Stimulated activated naive CD8-positive, alpha-beta T cell treated with anti-CD3 and anti-CD28 coated beads, Interleukin-15, Interleukin-2, amounts not matched to agents 100 ng/mL and 50 ng/mL, for 24 hours (primary cell): ENCODE measurements around the gene KIF7.

Source experiments
- H3K27ac Mint-ChIP-seq: one replicate; pipeline ENCODE4 v1.8.0; 2021; ENCODE audit warnings: mild to moderate bottlenecking, mixed read lengths
- H3K27me3 Mint-ChIP-seq: one replicate; pipeline ENCODE4 v1.8.0; 2021; ENCODE audit warnings: mixed read lengths
- H3K36me3 Mint-ChIP-seq: one replicate; pipeline ENCODE4 v1.8.0; 2021; ENCODE audit warnings: low read depth, mixed read lengths
- H3K4me1 Mint-ChIP-seq: one replicate; pipeline ENCODE4 v1.8.0; 2021; ENCODE audit warnings: low read depth, mixed read lengths
- H3K4me3 Mint-ChIP-seq: one replicate; pipeline ENCODE4 v1.8.0; 2021; ENCODE audit warnings: mild to moderate bottlenecking, mixed read lengths
- H3K9me3 Mint-ChIP-seq: one replicate; pipeline ENCODE4 v1.8.0; 2021; ENCODE audit warnings: mixed read lengths

The KIF7 gene

DNA sequence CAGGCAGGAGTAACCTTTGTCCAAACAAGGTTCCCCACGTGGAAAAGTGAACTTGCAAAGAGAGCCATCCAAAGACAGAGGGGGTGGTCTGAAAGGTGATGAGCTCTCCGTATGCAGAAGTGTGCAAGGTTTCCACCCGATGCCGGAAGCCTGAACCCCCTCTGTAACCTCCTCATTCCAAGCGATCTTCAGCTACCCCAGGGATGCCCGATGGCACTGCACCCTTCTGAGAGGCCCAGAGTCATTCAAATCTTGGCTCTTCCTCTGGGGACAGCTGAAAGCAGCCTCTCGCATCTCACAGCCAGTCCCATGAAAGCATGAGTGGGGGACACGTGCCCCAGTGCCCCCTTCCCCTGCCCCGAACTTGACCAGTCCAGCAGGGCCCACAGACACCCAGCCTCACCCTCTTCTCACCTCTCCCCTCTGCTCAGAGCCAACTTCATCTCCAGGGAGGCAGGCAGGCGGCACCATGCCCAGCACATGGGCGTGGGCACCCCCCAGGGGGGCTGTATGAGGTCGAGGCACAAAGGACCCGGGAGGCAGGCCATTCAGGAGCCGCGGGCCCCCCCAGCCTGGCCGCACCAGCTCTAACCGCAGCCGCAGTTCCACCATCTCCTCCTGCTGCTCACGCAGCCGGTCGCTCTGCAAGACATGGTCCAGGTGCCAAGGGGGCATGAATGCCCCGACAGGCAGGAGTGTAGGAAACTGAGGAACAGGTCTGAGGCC lies 8.7 kb downstream of the KIF7 start:
- no peak overlapping the region for H3K27ac Mint-ChIP-seq
- H3K36me3 Mint-ChIP-seq: no peaks in the 10 kb centered on the region
- H3K27me3 Mint-ChIP-seq: no peaks in the 10 kb centered on the region
- no peaks in the 10 kb centered on the region for H3K9me3 Mint-ChIP-seq
- peaks cover 4% of the 10 kb centered on the region for H3K4me1 Mint-ChIP-seq
- no peak overlapping the region for H3K4me3 Mint-ChIP-seq

GRCh38 chr15:89645680-89646079 lies 9.6 kb downstream of the KIF7 start:
- Mint-ChIP-seq H3K36me3 (no peaks in the 10 kb centered on the region), H3K4me3 (no peak overlapping the region), H3K27me3 (no peaks in the 10 kb centered on the region), H3K4me1 (peaks cover 4% of the 10 kb centered on the region), H3K27ac (no peak overlapping the region), H3K9me3 (no peaks in the 10 kb centered on the region)

GRCh38 chr15:89642106-89642505 lies 13.2 kb downstream of the KIF7 start:
- Mint-ChIP-seq H3K36me3 (no peaks in the 10 kb centered on the region), H3K27me3 (no peaks in the 10 kb centered on the region), H3K27ac (no peak overlapping the region), H3K4me1 (no peaks in the 10 kb centered on the region), H3K9me3 (no peaks in the 10 kb centered on the region), H3K4me3 (no peak overlapping the region)

GRCh38 chr15:89641053-89641452 lies 14.2 kb downstream of the KIF7 start:
- Mint-ChIP-seq H3K27ac (no peak overlapping the region), H3K4me1 (no peaks in the 10 kb centered on the region), H3K9me3 (no peaks in the 10 kb centered on the region), H3K27me3 (no peaks in the 10 kb centered on the region), H3K4me3 (no peak overlapping the region), H3K36me3 (no peaks in the 10 kb centered on the region)

DNA sequence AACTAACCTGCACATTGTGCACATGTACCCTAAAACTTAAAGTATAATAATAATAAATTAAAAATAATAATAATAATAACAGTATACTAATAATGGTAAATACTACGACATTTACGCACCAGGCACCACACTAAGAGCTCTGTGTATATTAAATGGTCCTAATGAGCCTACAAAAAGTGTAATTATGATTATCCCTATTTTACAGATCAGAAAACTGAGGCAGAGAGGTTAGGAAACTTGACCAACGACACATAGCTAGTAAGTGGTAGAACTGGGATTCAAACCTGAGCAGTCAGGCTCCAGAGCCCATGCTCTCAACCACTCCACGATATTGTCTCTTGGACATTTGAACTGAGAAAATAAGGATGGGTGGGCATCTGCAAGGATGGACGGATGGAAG lies 15.0 kb downstream of the KIF7 start:
- peaks cover 3% of the 10 kb centered on the region for H3K9me3 Mint-ChIP-seq
- H3K4me1 Mint-ChIP-seq: no peaks in the 10 kb centered on the region
- no peaks in the 10 kb centered on the region for H3K36me3 Mint-ChIP-seq
- no peak overlapping the region for H3K27ac Mint-ChIP-seq
- no peak overlapping the region for H3K4me3 Mint-ChIP-seq
- no peaks in the 10 kb centered on the region for H3K27me3 Mint-ChIP-seq

GRCh38 chr15:89633585-89633984 lies 21.7 kb downstream of the KIF7 start:
- peaks cover 33% of the 10 kb centered on the region for H3K36me3 Mint-ChIP-seq
- H3K9me3 Mint-ChIP-seq: peaks cover 4% of the 10 kb centered on the region
- H3K4me1 Mint-ChIP-seq: peaks cover 5% of the 10 kb centered on the region
- H3K27ac Mint-ChIP-seq: no peak overlapping the region
- H3K4me3 Mint-ChIP-seq: no peak overlapping the region
- no peaks in the 10 kb centered on the region for H3K27me3 Mint-ChIP-seq

DNA sequence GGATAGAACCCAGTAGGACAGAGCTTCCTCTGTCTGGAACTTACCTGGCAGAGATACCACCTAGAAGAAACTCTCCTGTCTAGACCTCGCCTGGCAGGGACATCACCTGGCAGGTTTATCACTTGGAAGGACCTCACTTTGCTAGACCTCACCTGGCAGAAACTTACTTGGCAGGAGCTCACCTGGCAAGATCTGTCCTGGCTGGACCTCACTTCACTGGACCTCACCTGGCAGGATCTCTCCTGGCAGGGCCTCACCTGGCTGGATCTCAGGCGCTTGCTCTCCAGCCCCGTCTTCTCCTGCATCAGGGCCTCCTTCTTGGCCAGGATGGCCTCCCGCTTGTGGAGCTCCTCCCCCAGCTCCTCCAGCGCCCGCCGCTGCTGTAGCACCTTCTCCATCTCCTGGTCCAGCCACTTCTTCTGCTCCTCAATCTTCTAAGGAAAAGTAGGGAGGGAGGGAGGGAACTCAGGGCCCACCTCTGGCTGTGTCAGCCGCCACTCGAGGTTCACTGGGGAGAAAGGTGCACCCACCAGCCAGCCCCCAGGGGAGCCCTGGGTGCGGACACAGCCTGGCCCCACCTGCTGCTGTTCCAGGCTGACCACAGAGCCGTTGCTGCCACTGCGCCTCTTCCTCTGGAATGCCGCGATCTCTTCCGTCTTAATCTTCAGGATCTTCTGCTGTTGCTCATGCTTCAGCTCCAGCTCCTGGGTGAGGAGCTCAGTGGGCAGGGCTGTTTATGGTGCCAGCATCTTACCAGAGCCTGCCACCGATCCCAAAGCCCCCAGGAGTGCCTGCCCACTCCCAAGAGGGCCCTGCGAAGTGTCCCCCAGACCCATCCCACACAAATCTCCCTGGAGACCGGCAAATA lies 22.5 kb downstream of the KIF7 start:
- Mint-ChIP-seq H3K9me3 (peaks cover 4% of the 10 kb centered on the region), H3K27ac (no peak overlapping the region), H3K4me3 (no peak overlapping the region), H3K4me1 (peaks cover 5% of the 10 kb centered on the region), H3K27me3 (no peaks in the 10 kb centered on the region), H3K36me3 (peaks cover 36% of the 10 kb centered on the region)

DNA sequence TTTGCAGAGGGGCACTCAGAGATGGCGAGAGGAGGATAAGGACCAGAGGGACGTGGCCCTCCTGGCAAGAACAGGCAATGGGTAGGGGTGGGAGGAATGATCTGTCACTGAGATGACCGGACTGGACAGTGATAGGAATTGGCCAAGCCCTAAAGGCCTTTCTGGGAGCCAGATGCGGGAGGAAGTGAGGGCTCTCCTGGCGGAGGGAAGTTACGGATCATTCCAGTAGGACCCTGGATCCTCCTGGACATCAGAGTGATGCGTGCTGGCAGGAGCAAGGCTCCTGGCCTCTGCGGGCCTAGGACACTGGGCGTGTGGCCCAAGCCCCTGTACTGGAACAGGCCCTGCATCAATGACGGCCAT lies 23.4 kb downstream of the KIF7 start:
- Mint-ChIP-seq H3K4me1 (peaks cover 5% of the 10 kb centered on the region), H3K9me3 (peaks cover 4% of the 10 kb centered on the region), H3K36me3 (peaks cover 45% of the 10 kb centered on the region), H3K27me3 (no peaks in the 10 kb centered on the region), H3K27ac (no peak overlapping the region), H3K4me3 (no peak overlapping the region)

- H3K27ac Mint-ChIP-seq: no peak overlapping the region
These were observed 24.0 kb downstream of the KIF7 start for GRCh38 chr15:89630974-89631901.

DNA sequence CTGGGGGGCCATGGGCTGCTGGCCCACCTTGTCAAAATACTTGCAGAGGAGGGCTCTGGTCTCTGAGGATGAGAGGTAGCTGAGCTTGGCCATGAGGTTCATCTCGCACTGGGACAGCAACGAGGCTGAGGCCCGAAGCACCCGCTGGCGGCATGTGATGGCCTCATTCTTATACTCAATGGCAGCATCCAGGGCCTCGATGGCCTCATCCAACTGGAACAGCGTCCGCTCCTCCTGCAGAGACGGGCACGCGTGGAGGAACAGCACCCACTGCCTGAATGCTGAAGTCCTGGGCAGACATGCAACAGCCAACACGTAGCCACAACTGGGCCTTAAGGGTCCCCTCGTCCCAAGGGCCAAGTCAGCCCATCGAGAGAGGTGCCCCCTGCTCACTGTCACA lies 25.0 kb downstream of the KIF7 start:
- H3K27ac Mint-ChIP-seq: no peak overlapping the region
- H3K36me3 Mint-ChIP-seq: peaks cover 62% of the 10 kb centered on the region
- H3K9me3 Mint-ChIP-seq: peaks cover 1% of the 10 kb centered on the region
- peaks cover 5% of the 10 kb centered on the region for H3K4me1 Mint-ChIP-seq
- no peaks in the 10 kb centered on the region for H3K27me3 Mint-ChIP-seq
- no peak overlapping the region for H3K4me3 Mint-ChIP-seq

More at GRCh38 chr15:89630974-89631901, 24.0 kb downstream of the KIF7 start:
- Mint-ChIP-seq H3K9me3 (peaks cover 4% of the 10 kb centered on the region), H3K27me3 (no peaks in the 10 kb centered on the region), H3K4me1 (peaks cover 5% of the 10 kb centered on the region), H3K36me3 (peaks cover 52% of the 10 kb centered on the region), H3K4me3 (no peak overlapping the region)

DNA sequence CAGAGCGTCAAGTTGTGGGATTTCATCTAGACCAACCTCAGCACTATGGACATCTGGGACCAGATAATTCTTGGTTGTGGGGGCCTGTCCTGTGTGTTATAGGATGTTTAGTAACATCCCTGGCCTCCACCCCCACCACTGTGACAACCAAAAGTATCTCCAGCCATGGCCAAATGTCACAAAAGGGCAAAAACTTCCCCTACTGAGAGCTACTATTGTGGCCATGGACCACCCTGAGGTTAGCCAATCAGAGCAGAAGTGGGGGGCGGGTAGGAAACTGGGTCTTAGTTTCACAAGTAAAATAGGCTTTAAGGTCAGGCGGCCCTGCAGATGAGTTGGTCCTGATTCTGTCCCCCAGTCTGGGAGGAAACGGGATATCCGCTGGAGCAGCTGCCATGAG lies 25.4 kb downstream of the KIF7 start:
- Mint-ChIP-seq H3K4me1 (peaks cover 5% of the 10 kb centered on the region), H3K4me3 (peak overlapping the region; percentile 6), H3K9me3 (no peaks in the 10 kb centered on the region), H3K36me3 (peaks cover 63% of the 10 kb centered on the region), H3K27me3 (no peaks in the 10 kb centered on the region), H3K27ac (no peak overlapping the region)

GRCh38 chr15:89628806-89629715 lies 26.2 kb downstream of the KIF7 start:
- H3K4me3 Mint-ChIP-seq: peak overlapping the region; percentile 6
- H3K27ac Mint-ChIP-seq: no peak overlapping the region
- H3K36me3 Mint-ChIP-seq: peaks cover 71% of the 10 kb centered on the region

GRCh38 chr15:89628301-89628700 lies 27.0 kb downstream of the KIF7 start:
- Mint-ChIP-seq H3K36me3 (peaks cover 74% of the 10 kb centered on the region), H3K4me1 (peaks cover 5% of the 10 kb centered on the region), H3K27ac (no peak overlapping the region), H3K9me3 (no peaks in the 10 kb centered on the region), H3K27me3 (no peaks in the 10 kb centered on the region), H3K4me3 (no peak overlapping the region)

More at GRCh38 chr15:89628806-89629715, 26.2 kb downstream of the KIF7 start:
- Mint-ChIP-seq H3K27me3 (no peaks in the 10 kb centered on the region), H3K4me1 (peaks cover 5% of the 10 kb centered on the region), H3K9me3 (no peaks in the 10 kb centered on the region)
